Epithelial cell of proximal tubule (primary cell): ENCODE data around the gene LACTBL1. TPM values are rescaled to one million over a fixed set of nuclear protein-coding genes. Genes with fewer than 3 reads are reported as not detected.

Experiments
- DNase-seq: peaks from one replicate; pipeline ENCODE4 v3.0.0-alpha.2; 2011; ENCODE audit warnings: low read depth
- H3K4me3 ChIP-seq: 2 replicates; pipeline ENCODE4 v1.5.1; 2011; ENCODE audit warnings: low read depth, mild to moderate bottlenecking, low read length
- total RNA-seq: library from RNA; depleted of rRNA; stranded (reverse); fragments of >200 nt; gene quantifications from 2 replicates; pipeline ENCODE4 v1.2.3, GENCODE V29; 2015
- TF ChIP-seq, protein P1 (sequence below): conservative IDR thresholded peaks from 2 replicates; pipeline ENCODE4 v1.5.1; 2012; ENCODE audit warnings: low read depth, mild to moderate bottlenecking, low read length

LACTBL1 gene
- total RNA-seq, 1 donor from 2014 or later, result not detected

DNA sequence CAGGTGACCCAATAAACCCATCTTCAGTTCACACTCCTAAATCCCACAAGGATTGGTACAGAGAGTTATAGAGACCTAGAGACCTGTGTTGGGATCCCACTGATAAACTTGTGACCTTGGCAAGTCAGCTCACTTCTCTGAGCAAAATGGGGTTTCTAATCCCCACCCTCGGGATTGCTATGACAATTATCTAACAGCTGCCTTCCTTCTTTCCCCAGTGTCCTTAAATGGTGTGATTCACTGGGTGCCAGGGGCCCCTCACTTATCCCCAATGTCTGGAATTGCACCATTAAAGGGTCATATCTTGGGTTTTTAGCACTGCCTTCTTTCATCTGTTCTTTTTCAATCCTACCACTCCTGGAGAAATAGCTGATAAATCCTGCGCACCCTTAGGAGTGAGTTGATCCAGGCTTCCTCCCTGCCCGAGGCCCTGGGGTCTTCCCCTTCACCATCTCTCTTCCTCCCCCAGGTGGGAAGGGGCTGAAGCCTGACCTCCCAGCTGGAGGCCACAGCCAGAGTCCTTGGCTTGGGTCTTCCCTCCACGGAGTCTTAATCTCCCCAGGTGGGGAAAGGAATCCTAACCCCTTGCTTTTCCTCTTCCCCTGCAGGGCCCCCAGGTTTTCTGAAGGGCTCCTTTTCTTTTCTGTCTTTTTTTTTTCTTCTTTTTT lies 39.7 kb downstream of the LACTBL1 start:
- TF ChIP-seq, protein P1, sequence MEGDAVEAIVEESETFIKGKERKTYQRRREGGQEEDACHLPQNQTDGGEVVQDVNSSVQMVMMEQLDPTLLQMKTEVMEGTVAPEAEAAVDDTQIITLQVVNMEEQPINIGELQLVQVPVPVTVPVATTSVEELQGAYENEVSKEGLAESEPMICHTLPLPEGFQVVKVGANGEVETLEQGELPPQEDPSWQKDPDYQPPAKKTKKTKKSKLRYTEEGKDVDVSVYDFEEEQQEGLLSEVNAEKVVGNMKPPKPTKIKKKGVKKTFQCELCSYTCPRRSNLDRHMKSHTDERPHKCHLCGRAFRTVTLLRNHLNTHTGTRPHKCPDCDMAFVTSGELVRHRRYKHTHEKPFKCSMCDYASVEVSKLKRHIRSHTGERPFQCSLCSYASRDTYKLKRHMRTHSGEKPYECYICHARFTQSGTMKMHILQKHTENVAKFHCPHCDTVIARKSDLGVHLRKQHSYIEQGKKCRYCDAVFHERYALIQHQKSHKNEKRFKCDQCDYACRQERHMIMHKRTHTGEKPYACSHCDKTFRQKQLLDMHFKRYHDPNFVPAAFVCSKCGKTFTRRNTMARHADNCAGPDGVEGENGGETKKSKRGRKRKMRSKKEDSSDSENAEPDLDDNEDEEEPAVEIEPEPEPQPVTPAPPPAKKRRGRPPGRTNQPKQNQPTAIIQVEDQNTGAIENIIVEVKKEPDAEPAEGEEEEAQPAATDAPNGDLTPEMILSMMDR, result no peak
- H3K4me3 ChIP-seq, result no peak overlapping the region

DNA sequence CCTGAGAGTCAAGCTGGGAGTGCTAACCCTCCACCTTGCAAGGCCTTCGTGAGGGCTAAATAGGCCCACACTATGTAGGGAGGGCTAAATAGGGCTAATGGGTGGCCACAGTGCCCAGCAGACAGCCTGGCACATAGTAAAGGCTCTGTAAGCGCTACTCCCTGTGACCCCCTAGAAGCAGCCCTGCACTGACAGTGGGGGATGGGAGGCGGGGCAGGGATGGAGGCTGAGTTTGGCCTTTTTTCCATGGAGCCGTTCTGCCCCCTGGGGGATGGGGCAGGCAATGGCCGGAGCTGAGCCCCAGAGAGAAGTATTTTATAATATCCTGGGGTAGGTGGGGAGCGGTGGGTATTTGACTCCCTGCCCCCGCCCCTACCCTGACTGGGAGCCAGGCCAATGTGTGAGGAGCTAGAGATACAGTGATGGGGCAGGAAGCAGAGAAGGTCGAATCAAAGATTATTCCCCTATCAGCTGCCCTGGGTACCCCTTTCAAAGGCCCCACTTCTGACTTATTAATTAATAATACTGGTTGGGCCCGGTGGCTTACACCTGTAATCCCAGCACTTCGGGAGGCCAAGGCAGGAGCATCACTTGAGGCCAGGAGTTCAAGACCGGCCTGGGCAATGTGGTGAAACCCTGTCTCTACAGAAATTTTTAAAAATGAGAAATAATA lies 42.3 kb downstream of the LACTBL1 start:
- no peak for DNase-seq
- H3K4me3 ChIP-seq, result no peak overlapping the region
- TF ChIP-seq, protein P1, result peak; percentile 85

More for the DNA sequence above, 39.7 kb downstream of the LACTBL1 start:
- DNase-seq, result no peak

DNA sequence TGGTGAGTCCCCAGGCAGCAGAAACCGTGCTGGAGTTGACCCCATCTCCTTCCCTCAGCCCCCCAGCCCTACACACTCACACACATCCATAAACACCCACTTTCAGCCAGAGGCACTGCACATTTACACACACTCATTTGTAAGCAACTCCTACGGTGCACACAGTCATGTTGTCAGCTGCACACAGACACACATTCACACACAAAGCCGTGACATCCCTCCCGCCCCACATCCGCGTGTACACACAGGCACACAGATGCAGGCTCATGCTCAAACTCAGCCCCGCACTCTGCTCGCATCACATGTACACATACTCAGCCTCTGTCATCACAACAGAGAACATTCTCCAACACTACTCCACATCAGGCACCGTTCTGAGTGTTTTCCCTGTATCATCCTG lies 47.6 kb downstream of the LACTBL1 start:
- H3K4me3 ChIP-seq, result no peak overlapping the region
- TF ChIP-seq, protein P1, result no peak
- DNase-seq, result no peak

DNA sequence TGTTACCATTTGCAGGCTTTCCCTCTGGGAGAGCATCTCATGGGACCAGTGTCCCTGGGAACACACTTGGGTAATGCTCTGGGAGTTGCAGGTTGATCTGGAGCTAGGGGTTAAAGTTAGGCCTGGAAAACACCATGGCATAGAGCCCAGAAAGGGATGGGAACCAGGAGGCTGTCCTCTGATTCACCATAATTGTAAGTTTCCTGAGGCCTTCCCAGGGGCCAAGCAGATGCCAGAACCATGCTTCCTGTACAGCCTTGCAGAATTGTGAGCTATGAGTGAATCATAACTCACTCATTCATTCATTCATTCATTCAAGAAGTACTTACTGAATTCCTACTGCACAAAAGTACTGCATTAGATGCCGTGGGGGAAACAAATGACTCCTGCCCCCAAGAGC lies 50.0 kb downstream of the LACTBL1 start:
- TF ChIP-seq, protein P1, result no peak
- no peak for DNase-seq

DNA sequence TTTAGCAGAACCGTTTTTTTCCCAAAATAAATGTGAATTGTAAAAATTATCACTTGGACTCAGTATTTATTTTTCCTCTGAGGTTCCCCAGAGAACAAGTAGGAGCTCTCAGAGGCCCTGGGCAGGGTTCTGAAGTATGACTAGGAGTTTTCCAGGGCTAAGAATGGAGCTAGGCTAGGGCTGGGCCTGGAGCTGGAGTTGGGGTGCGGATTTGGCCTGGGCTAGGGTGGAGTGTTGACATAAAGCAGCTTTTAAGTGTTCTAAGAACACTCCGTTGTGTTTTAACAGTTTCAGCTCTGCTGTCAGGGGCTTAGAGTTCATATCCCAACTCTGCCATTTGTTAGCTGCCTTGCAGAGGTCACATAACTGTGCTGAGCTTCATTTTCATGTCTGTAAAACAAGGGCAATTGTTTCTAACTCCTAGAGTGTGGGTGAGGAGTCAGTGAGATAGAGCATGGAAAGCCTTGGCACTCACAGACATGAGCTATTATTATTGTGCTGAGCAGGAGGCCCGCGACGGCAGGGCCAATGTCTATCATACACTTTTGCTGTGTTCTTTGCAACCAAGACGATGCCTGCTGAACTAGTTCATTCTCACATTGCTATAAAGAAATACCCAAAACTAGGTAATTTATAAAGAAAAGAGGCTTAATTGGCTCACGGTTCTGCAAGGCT lies 51.1 kb downstream of the LACTBL1 start:
- no peak for DNase-seq
- no peak overlapping the region for H3K4me3 ChIP-seq
- TF ChIP-seq, protein P1, result no peak

More for the DNA sequence above, 50.0 kb downstream of the LACTBL1 start:
- H3K4me3 ChIP-seq, result no peak overlapping the region

DNA sequence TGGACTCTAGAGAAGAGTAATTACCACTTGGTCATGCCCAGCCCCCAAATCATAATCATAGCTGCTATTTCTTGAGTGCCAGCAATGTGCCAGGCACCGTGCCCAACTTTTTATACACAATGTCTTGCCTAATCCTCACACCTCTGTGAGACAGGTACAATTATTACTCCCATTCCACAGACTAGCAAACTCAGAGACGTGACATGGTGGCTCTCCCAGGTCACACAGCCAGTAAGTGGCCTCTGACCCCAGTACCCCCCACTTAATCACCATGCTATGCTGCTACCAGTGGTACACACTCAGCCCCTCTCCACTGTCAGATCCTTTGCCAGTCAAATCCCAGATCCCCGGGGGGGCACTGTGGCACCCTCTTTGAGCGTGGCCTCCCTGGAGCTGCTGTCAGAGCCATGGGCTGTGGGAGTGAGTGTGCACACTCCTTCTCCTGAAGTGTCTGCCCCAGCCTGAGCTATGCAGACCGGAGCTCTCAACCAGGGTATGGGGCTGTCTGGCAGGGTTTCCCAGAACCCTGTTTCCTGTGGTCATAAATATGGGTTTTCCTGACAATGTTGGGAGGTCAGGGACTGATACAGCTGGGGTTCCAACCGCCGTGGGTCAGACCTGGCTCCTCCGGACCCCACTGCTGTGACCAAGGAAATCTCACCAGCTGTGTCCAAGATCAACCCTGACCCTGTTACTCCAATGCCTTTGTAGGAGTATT lies 51.8 kb downstream of the LACTBL1 start:
- H3K4me3 ChIP-seq, result no peak overlapping the region
- TF ChIP-seq, protein P1, result no peak
- no peak for DNase-seq
